Measurements from ENCODE around the gene DEPDC1B. TPM values are rescaled to one million over a fixed set of nuclear protein-coding genes. Genes with fewer than 3 reads are reported as not detected.
"Not testable (repeated sequence)": the region's sequence is repeated elsewhere in the genome, so short reads cannot be mapped to it uniquely, and the experiment has no call there.

DEPDC1B gene
- polyA plus RNA-seq, 1 donor from 2014 or later, result 0.23 TPM

- H3K36me3 Mint-ChIP-seq, result no peaks in the 10 kb centered on the region
- peak overlapping the region in 1 of 3 donors; percentile 54 for H3K27ac Mint-ChIP-seq
- H3K4me1 Mint-ChIP-seq, result peaks cover 14 to 18% (median 14%) of the 10 kb centered on the region in 3 donors
- H3K27me3 Mint-ChIP-seq, result no peaks in the 10 kb centered on the region
- H3K4me3 Mint-ChIP-seq, result peak overlapping the region in 2 of 4 donors; percentile 41 to 61
- H3K9me3 Mint-ChIP-seq, result no peaks in the 10 kb centered on the region
These were observed 102.2 kb downstream of the DEPDC1B start for GRCh38 chr5:60597572-60598320.

- H3K4me3 Mint-ChIP-seq, result no peak overlapping the region
- H3K9me3 Mint-ChIP-seq, result no peaks in the 10 kb centered on the region
- no peaks in the 10 kb centered on the region for H3K27me3 Mint-ChIP-seq
- H3K4me1 Mint-ChIP-seq, result peaks cover 14 to 16% (median 14%) of the 10 kb centered on the region in 3 donors
- no peaks in the 10 kb centered on the region for H3K36me3 Mint-ChIP-seq
- no peak overlapping the region for H3K27ac Mint-ChIP-seq
These were observed 105.1 kb downstream of the DEPDC1B start for GRCh38 chr5:60594715-60595477.

- Mint-ChIP-seq H3K36me3 (peaks cover 2% of the 10 kb centered on the region), H3K9me3 (no peaks in the 10 kb centered on the region), H3K4me3 (no peak overlapping the region), H3K4me1 (peaks cover 4 to 7% (median 4%) of the 10 kb centered on the region in 3 donors), H3K27me3 (no peaks in the 10 kb centered on the region), H3K27ac (no peak overlapping the region)
These were observed 109.8 kb downstream of the DEPDC1B start for GRCh38 chr5:60590172-60590571.

- not testable (repeated sequence) for H3K9me3 Mint-ChIP-seq, H3K36me3 Mint-ChIP-seq, H3K27me3 Mint-ChIP-seq, H3K4me1 Mint-ChIP-seq, H3K4me3 Mint-ChIP-seq
- H3K27ac Mint-ChIP-seq, result peak overlapping the region in 1 of 3 donors; percentile 81
These were observed 112.7 kb downstream of the DEPDC1B start for GRCh38 chr5:60587312-60587711.

- Mint-ChIP-seq H3K9me3 (peaks cover 0 to 4% (median 4%) of the 10 kb centered on the region in 3 donors), H3K4me1 (peaks cover 5 to 7% (median 6%) of the 10 kb centered on the region in 3 donors), H3K4me3 (no peak overlapping the region), H3K27ac (no peak overlapping the region), H3K27me3 (no peaks in the 10 kb centered on the region), H3K36me3 (peaks cover 3% of the 10 kb centered on the region)
These were observed 113.6 kb downstream of the DEPDC1B start for GRCh38 chr5:60586307-60586901.

- Mint-ChIP-seq H3K4me1 (peaks cover 5 to 7% (median 6%) of the 10 kb centered on the region in 3 donors), H3K27me3 (no peaks in the 10 kb centered on the region), H3K36me3 (peaks cover 3% of the 10 kb centered on the region), H3K9me3 (peaks cover 0 to 4% (median 4%) of the 10 kb centered on the region in 3 donors), H3K27ac (no peak overlapping the region), H3K4me3 (peak overlapping the region in 1 of 4 donors; percentile 49)
These were observed 114.3 kb downstream of the DEPDC1B start for GRCh38 chr5:60585618-60586017.

- no peak overlapping the region for H3K4me3 Mint-ChIP-seq
- peaks cover 6 to 7% (median 6%) of the 10 kb centered on the region in 3 donors for H3K4me1 Mint-ChIP-seq
These were observed 115.7 kb downstream of the DEPDC1B start for GRCh38 chr5:60584304-60584703.

GRCh38 chr5:60583616-60584015 is 116.3 kb downstream of the DEPDC1B start:
- Mint-ChIP-seq H3K27me3 (no peaks in the 10 kb centered on the region), H3K27ac (peak overlapping the region in 1 of 3 donors; percentile 16), H3K4me3 (no peak overlapping the region)

More at GRCh38 chr5:60584304-60584703, 115.7 kb downstream of the DEPDC1B start:
- Mint-ChIP-seq H3K36me3 (peaks cover 3% of the 10 kb centered on the region), H3K9me3 (peaks cover 0 to 4% (median 4%) of the 10 kb centered on the region in 3 donors), H3K27me3 (no peaks in the 10 kb centered on the region), H3K27ac (peak overlapping the region in 1 of 3 donors; percentile 16)

GRCh38 chr5:60578315-60578714 is 121.7 kb downstream of the DEPDC1B start:
- no peaks in the 10 kb centered on the region for H3K27me3 Mint-ChIP-seq
- H3K36me3 Mint-ChIP-seq, result peaks cover 3% of the 10 kb centered on the region
- peaks cover 7 to 16% (median 13%) of the 10 kb centered on the region in 3 donors for H3K9me3 Mint-ChIP-seq
- H3K4me3 Mint-ChIP-seq, result no peak overlapping the region
- H3K27ac Mint-ChIP-seq, result no peak overlapping the region
- peaks cover 2 to 9% (median 3%) of the 10 kb centered on the region in 3 donors for H3K4me1 Mint-ChIP-seq

More at GRCh38 chr5:60583616-60584015, 116.3 kb downstream of the DEPDC1B start:
- Mint-ChIP-seq H3K4me1 (peaks cover 6 to 7% (median 6%) of the 10 kb centered on the region in 3 donors), H3K36me3 (peaks cover 3% of the 10 kb centered on the region), H3K9me3 (peaks cover 0 to 4% (median 4%) of the 10 kb centered on the region in 3 donors)

GRCh38 chr5:60577116-60577515 is 122.8 kb downstream of the DEPDC1B start:
- Mint-ChIP-seq H3K4me1 (peaks cover 2 to 9% (median 4%) of the 10 kb centered on the region in 3 donors), H3K36me3 (peaks cover 1% of the 10 kb centered on the region), H3K9me3 (peaks cover 7 to 16% (median 13%) of the 10 kb centered on the region in 3 donors), H3K27me3 (no peaks in the 10 kb centered on the region), H3K27ac (no peak overlapping the region), H3K4me3 (peak overlapping the region in 1 of 4 donors; percentile 12)

- H3K4me1 Mint-ChIP-seq, result peaks cover 2 to 9% (median 4%) of the 10 kb centered on the region in 3 donors
- peaks cover 4 to 16% (median 9%) of the 10 kb centered on the region in 3 donors for H3K9me3 Mint-ChIP-seq
- no peaks in the 10 kb centered on the region for H3K27me3 Mint-ChIP-seq
- H3K27ac Mint-ChIP-seq, result no peak overlapping the region
- peak overlapping the region in 1 of 4 donors; percentile 18 for H3K4me3 Mint-ChIP-seq
- H3K36me3 Mint-ChIP-seq, result peaks cover 1% of the 10 kb centered on the region
These were observed 123.5 kb downstream of the DEPDC1B start for GRCh38 chr5:60576425-60576824.

- no peak overlapping the region for H3K27ac Mint-ChIP-seq
- H3K27me3 Mint-ChIP-seq, result no peaks in the 10 kb centered on the region
- peaks cover 7% of the 10 kb centered on the region for H3K36me3 Mint-ChIP-seq
- H3K4me1 Mint-ChIP-seq, result peaks cover 0 to 2% (median 0%) of the 10 kb centered on the region in 3 donors
- H3K9me3 Mint-ChIP-seq, result peaks cover 10 to 22% (median 12%) of the 10 kb centered on the region in 3 donors
- H3K4me3 Mint-ChIP-seq, result no peak overlapping the region
These were observed 131.3 kb downstream of the DEPDC1B start for GRCh38 chr5:60568646-60569045.

GRCh38 chr5:60563696-60564324 is 136.2 kb downstream of the DEPDC1B start:
- no peaks in the 10 kb centered on the region for H3K4me1 Mint-ChIP-seq
- no peak overlapping the region for H3K27ac Mint-ChIP-seq
- peaks cover 10% of the 10 kb centered on the region for H3K36me3 Mint-ChIP-seq
- peaks cover 13 to 18% (median 13%) of the 10 kb centered on the region in 3 donors for H3K9me3 Mint-ChIP-seq
- no peaks in the 10 kb centered on the region for H3K27me3 Mint-ChIP-seq
- no peak overlapping the region for H3K4me3 Mint-ChIP-seq

- H3K27ac Mint-ChIP-seq, H3K27me3 Mint-ChIP-seq, H3K36me3 Mint-ChIP-seq, H3K4me3 Mint-ChIP-seq, H3K9me3 Mint-ChIP-seq, H3K4me1 Mint-ChIP-seq: not testable (repeated sequence)
These were observed 146.7 kb downstream of the DEPDC1B start for GRCh38 chr5:60553291-60553690.
